Activated naive CD8-positive, alpha-beta T cell treated with anti-CD3 and anti-CD28 coated beads, Interleukin-2, amount 10 ng/mL, durations not matched to agents 7 days and 5 days (primary cell): ENCODE measurements around the gene SFRP5. TPM values are rescaled to one million over a fixed set of nuclear protein-coding genes. Genes with fewer than 3 reads are reported as not detected.

ENCODE experiments used
- ATAC-seq: fragments of 150-1000 bp; cut with Tn5 transposase; one replicate; pipeline ENCODE4 v1.10.0; 2021; ENCODE audit warnings: low read depth, moderate library complexity
- POLR2A ChIA-PET: fragments of 350-600 bp; sonication (Branson Sonifier 250); formaldehyde crosslinking; loops from one replicate; lab custom pipeline; 2021; ENCODE audit warnings: antibody characterized with exemption; lab: Charles Lee
- DNase-seq: peaks from one replicate; pipeline ENCODE4 v3.0.0; 2021
- H3K27ac Mint-ChIP-seq: one replicate; pipeline ENCODE4 v1.8.0; 2022; ENCODE audit warnings: mild to moderate bottlenecking, mixed read lengths
- H3K27me3 Mint-ChIP-seq: one replicate; pipeline ENCODE4 v1.8.0; 2022; ENCODE audit warnings: mild to moderate bottlenecking, moderate library complexity, mixed read lengths
- H3K36me3 Mint-ChIP-seq: one replicate; pipeline ENCODE4 v1.8.0; 2021; ENCODE audit warnings: mild to moderate bottlenecking, mixed read lengths
- H3K4me1 Mint-ChIP-seq: one replicate; pipeline ENCODE4 v1.8.0; 2021; ENCODE audit warnings: mixed read lengths
- H3K4me3 Mint-ChIP-seq: one replicate; pipeline ENCODE4 v1.8.0; 2022; ENCODE audit warnings: mild to moderate bottlenecking, moderate library complexity, mixed read lengths
- H3K9me3 Mint-ChIP-seq: one replicate; pipeline ENCODE4 v1.8.0; 2021; ENCODE audit warnings: mixed read lengths
- total RNA-seq, 2 experiments: library from RNA; stranded (reverse); gene quantifications; one replicate each; pipeline ENCODE4 v1.2.3, GENCODE V29; 2021

Gene SFRP5
- total RNA-seq, result under 1 TPM; 0.22 to 0.23 TPM

DNA sequence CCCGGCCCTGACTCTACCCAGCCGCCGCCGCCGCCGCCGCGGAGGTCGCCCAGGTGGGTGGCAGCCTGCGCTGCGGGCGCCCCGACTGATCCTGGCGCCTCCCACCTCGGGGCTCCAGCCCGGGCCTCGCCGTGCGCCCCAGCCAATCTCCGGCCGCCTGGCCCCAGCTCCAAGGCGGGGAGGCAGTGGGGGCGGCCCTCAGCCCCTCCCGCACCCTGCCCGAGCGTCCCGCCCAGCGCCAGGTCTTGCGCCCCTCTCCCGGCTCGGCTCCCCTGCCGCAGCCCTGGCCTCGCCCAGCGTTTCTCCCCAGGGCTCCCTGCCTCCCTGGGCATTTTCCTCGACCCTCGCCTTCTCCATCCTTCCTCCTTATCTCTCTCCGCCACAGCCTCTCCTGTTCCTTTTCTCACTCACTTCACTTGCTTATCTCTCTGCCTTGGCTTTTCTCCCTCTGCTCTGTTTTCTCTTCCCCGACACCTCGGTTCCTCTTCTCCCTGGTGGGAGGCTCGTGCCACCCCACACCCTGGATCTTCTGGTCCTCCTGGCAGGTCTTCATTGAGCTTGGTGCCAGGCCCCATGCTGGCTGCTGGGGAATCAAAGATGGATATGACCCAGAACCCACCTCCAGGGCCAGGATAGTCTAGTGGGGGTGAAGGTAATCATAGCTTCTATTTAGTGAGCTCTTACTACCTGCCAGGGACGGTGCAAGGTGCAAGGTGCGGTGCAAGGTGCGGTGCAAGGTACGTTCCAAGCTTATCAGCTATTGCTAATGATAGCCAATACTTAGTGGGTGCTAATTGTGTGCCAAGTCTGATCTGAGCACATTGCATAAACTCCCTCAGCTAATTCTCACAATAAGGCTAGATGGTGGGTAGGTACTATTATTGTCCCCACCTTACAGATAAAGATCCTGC lies at the start of gene SFRP5:
TSS of gene SFRP5 (minus strand) at position 87 of the 911 bp plus-strand sequence. CDS start 166 bp downstream, outside the sequence.
- peaks cover 2% of the 10 kb centered on the region for H3K36me3 Mint-ChIP-seq
- ATAC-seq, result peak; percentile 26
- peaks cover 39% of the 10 kb centered on the region for H3K27me3 Mint-ChIP-seq
- no peak within 1 kb of the TSS for H3K27ac Mint-ChIP-seq
- peak within 1 kb of the TSS; percentile 76 for H3K4me3 Mint-ChIP-seq
- no peak for DNase-seq
- H3K9me3 Mint-ChIP-seq, result no peaks in the 10 kb centered on the region
- POLR2A ChIA-PET, result interaction anchor here (1.2 kb wide), 1 partner anchor 9 kb away, joined by 4 read pairs; no protein-coding TSS in a partner anchor
- peaks cover 6% of the 10 kb centered on the region for H3K4me1 Mint-ChIP-seq

DNA sequence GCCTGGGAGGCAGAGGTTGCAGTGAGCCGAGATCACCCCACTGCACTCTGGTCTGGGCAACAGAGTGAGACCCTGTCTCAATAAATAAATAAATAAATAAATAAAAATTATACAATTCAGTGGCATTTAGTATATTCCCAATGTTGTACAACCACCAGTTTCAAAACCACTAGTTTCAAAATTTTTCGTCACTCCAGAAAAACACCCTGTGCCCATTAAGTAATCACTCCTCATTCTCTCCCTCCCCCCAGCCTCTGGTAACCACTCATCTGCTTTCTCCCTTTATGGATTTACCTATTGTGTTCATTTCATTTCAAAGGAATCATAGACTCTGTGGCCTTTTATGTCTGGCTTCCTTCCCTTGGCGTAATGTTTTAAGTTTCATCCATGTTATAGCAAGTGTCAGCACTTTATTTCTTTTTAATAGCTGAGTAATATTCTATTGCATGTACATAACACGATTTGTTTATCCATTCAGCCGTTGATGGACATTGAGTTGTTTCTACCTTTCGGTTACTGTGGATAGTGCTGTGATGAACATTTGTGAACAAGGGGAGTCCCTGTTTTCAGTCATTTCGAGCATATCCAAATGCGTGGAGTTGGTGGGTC lies 48.4 kb upstream of the SFRP5 start:
- ATAC-seq (no peak), DNase-seq (no peak)
- Mint-ChIP-seq H3K9me3 (no peaks in the 10 kb centered on the region), H3K27ac (no peak overlapping the region), H3K4me3 (no peak overlapping the region), H3K27me3 (peaks cover 2% of the 10 kb centered on the region), H3K4me1 (no peaks in the 10 kb centered on the region), H3K36me3 (no peaks in the 10 kb centered on the region)
- POLR2A ChIA-PET, result interaction anchor here (1.7 kb wide), 1 partner anchor 29 kb away, joined by 6 read pairs; the partner anchor contains the start of gene GOLGA7B

GRCh38 chr10:97818572-97818971 lies 46.8 kb upstream of the SFRP5 start:
- Mint-ChIP-seq H3K27ac (no peak overlapping the region), H3K9me3 (no peaks in the 10 kb centered on the region), H3K36me3 (no peaks in the 10 kb centered on the region), H3K27me3 (peaks cover 2% of the 10 kb centered on the region), H3K4me1 (no peaks in the 10 kb centered on the region), H3K4me3 (no peak overlapping the region)
- DNase-seq, result no peak
- POLR2A ChIA-PET, result interaction anchor here (1.7 kb wide), 1 partner anchor 31 kb away, joined by 6 read pairs; the partner anchor contains the start of gene GOLGA7B
- no peak for ATAC-seq

DNA sequence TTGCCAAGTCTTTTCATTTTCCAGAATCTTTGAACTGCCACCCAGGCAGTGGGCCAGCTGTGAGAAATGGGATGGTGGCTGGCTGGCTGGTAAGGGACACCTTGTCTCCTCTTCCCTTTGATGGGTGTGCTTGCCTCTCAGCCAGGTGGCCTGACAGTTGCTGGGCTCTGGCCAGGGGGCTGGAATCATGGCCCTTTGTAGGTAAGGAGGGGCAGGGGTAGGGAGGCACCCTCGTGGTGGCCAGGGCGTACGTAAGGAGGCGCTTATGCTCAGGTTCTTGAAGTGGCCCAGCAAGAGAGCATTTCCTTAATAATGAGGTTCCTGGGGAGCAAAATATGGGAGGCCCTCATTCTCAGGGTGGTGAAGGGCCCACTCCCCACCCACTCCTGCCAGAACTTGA lies 44.8 kb upstream of the SFRP5 start:
- POLR2A ChIA-PET, result no interaction called here
- no peaks in the 10 kb centered on the region for H3K9me3 Mint-ChIP-seq
- H3K36me3 Mint-ChIP-seq, result no peaks in the 10 kb centered on the region
- H3K27ac Mint-ChIP-seq, result no peak overlapping the region
- no peak overlapping the region for H3K4me3 Mint-ChIP-seq
- DNase-seq (no peak), ATAC-seq (no peak)
- H3K27me3 Mint-ChIP-seq, result peaks cover 4% of the 10 kb centered on the region
- H3K4me1 Mint-ChIP-seq, result no peaks in the 10 kb centered on the region

DNA sequence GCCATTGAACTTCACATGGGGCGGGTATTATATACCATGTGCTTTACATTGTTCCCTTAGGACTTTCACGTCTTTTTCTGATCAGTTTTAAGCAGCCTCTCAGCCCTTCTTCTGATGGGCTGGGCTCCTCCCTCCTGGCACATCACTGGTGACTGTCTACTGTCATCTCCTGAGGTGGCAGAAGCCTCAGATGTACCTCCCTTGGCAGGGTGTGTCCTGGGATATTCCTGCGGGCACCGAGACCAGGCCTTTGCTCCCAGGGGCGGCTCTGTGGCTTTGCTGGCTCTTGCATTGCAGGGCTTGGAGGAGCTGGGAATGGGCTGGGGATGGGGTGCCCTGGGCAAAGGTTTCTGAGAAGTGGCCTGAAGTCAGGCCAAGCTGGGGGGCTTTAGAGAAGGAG lies 43.2 kb upstream of the SFRP5 start:
- H3K4me1 Mint-ChIP-seq, result no peaks in the 10 kb centered on the region
- POLR2A ChIA-PET, result no interaction called here
- H3K27ac Mint-ChIP-seq, result no peak overlapping the region
- H3K4me3 Mint-ChIP-seq, result no peak overlapping the region
- no peak for DNase-seq
- no peak for ATAC-seq
- no peaks in the 10 kb centered on the region for H3K9me3 Mint-ChIP-seq
- no peaks in the 10 kb centered on the region for H3K36me3 Mint-ChIP-seq
- peaks cover 4% of the 10 kb centered on the region for H3K27me3 Mint-ChIP-seq

GRCh38 chr10:97813311-97813710 lies 41.5 kb upstream of the SFRP5 start:
- Mint-ChIP-seq H3K36me3 (no peaks in the 10 kb centered on the region), H3K4me3 (no peak overlapping the region), H3K4me1 (no peaks in the 10 kb centered on the region), H3K9me3 (no peaks in the 10 kb centered on the region), H3K27ac (no peak overlapping the region), H3K27me3 (peaks cover 4% of the 10 kb centered on the region)
- ATAC-seq (no peak), DNase-seq (no peak)
- POLR2A ChIA-PET, result interaction anchor here (1.4 kb wide), 1 partner anchor 16 kb away, joined by 3 read pairs; no protein-coding TSS in a partner anchor

DNA sequence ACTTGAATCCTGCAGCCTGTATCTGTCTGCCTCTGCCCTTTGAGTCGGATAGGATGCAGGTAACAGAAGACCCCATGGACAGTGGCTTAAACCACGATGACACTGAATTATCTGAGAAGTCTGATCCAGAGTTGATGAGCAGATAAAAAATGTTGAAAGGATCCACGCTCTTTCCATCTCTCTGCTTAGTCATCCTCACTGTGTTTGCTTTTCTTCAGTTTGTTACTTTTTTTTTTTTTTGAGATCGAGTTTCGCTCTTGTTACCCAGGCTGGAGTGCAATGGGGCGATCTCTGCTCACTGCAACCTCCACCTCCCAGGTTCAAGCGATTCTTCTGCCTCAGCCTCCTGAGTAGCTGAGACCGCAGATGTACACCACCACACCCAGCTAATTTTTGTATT lies 40.9 kb upstream of the SFRP5 start:
- no peaks in the 10 kb centered on the region for H3K4me1 Mint-ChIP-seq
- no peak overlapping the region for H3K4me3 Mint-ChIP-seq
- no peak overlapping the region for H3K27ac Mint-ChIP-seq
- DNase-seq (no peak), ATAC-seq (no peak)
- no peaks in the 10 kb centered on the region for H3K36me3 Mint-ChIP-seq
- peaks cover 4% of the 10 kb centered on the region for H3K27me3 Mint-ChIP-seq
- no peaks in the 10 kb centered on the region for H3K9me3 Mint-ChIP-seq
- POLR2A ChIA-PET, result interaction anchor here (1.4 kb wide), 1 partner anchor 16 kb away, joined by 3 read pairs; no protein-coding TSS in a partner anchor

GRCh38 chr10:97811958-97812357 lies 40.2 kb upstream of the SFRP5 start:
- Mint-ChIP-seq H3K4me1 (no peaks in the 10 kb centered on the region), H3K27ac (no peak overlapping the region), H3K36me3 (no peaks in the 10 kb centered on the region), H3K4me3 (no peak overlapping the region), H3K9me3 (no peaks in the 10 kb centered on the region), H3K27me3 (peaks cover 4% of the 10 kb centered on the region)
- DNase-seq, result no peak
- POLR2A ChIA-PET, result no interaction called here
- ATAC-seq, result no peak

- no peak for ATAC-seq
Observed at GRCh38 chr10:97810446-97810845, 38.6 kb upstream of the SFRP5 start.

DNA sequence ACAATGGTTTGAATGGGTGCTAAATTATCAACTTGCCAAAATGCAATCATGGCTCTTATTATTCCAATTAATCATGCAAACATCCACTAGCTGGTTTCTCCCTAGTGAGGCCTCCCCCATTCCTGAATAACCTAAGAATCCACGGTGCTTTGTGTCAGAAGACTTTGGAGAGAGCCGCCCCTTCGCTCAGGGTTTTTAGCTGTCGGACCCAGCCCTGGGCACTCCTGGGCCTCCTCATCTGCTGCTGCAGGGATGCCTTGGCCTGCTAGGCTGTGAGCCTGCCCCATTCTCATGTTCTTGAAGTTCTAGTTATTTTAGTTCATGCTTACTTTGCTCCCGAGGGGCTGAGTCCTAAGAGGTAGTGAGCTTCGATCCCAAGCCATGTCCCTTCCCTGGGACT lies 34.1 kb upstream of the SFRP5 start:
- DNase-seq (no peak), ATAC-seq (no peak)
- H3K4me3 Mint-ChIP-seq, result no peak overlapping the region
- no peaks in the 10 kb centered on the region for H3K36me3 Mint-ChIP-seq
- POLR2A ChIA-PET, result no interaction called here
- no peak overlapping the region for H3K27ac Mint-ChIP-seq
- peaks cover 7% of the 10 kb centered on the region for H3K27me3 Mint-ChIP-seq
- H3K9me3 Mint-ChIP-seq, result no peaks in the 10 kb centered on the region
- no peaks in the 10 kb centered on the region for H3K4me1 Mint-ChIP-seq

More at GRCh38 chr10:97810446-97810845, 38.6 kb upstream of the SFRP5 start:
- DNase-seq, result no peak
- POLR2A ChIA-PET, result no interaction called here
- no peak overlapping the region for H3K27ac Mint-ChIP-seq
- no peaks in the 10 kb centered on the region for H3K9me3 Mint-ChIP-seq
- peaks cover 3% of the 10 kb centered on the region for H3K27me3 Mint-ChIP-seq
- no peaks in the 10 kb centered on the region for H3K4me1 Mint-ChIP-seq
- no peaks in the 10 kb centered on the region for H3K36me3 Mint-ChIP-seq
- no peak overlapping the region for H3K4me3 Mint-ChIP-seq

GRCh38 chr10:97805096-97805884 lies 33.5 kb upstream of the SFRP5 start:
- Mint-ChIP-seq H3K4me3 (no peak overlapping the region), H3K4me1 (no peaks in the 10 kb centered on the region), H3K9me3 (no peaks in the 10 kb centered on the region), H3K36me3 (no peaks in the 10 kb centered on the region), H3K27ac (no peak overlapping the region), H3K27me3 (peaks cover 7% of the 10 kb centered on the region)
- POLR2A ChIA-PET, result no interaction called here
- no peak for ATAC-seq
- DNase-seq, result no peak

DNA sequence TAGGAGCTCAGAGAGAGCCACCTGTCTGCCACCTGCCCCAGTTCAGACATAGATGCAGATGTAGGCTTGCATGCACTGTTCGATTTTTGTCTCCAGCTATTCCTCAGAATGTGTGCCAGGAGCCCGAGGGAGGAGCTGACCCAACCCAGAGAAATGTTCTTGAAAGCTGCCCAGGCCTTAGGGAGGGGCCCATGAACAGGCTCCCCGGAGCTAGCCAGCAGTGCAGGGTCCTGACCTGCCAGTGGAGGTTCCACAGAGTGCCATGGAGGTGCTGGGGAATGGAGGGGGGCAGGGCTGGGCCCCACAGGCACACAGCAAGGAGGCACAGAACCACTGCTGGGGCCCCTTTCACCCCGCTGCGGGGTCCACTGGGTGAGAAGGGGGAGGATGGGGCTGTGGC lies 29.6 kb upstream of the SFRP5 start:
- peaks cover 17% of the 10 kb centered on the region for H3K4me1 Mint-ChIP-seq
- H3K27ac Mint-ChIP-seq, result no peak overlapping the region
- DNase-seq (no peak), ATAC-seq (no peak)
- POLR2A ChIA-PET, result no interaction called here
- peaks cover 8% of the 10 kb centered on the region for H3K9me3 Mint-ChIP-seq
- H3K4me3 Mint-ChIP-seq, result no peak overlapping the region
- H3K36me3 Mint-ChIP-seq, result peaks cover 13% of the 10 kb centered on the region
- H3K27me3 Mint-ChIP-seq, result peaks cover 7% of the 10 kb centered on the region

DNA sequence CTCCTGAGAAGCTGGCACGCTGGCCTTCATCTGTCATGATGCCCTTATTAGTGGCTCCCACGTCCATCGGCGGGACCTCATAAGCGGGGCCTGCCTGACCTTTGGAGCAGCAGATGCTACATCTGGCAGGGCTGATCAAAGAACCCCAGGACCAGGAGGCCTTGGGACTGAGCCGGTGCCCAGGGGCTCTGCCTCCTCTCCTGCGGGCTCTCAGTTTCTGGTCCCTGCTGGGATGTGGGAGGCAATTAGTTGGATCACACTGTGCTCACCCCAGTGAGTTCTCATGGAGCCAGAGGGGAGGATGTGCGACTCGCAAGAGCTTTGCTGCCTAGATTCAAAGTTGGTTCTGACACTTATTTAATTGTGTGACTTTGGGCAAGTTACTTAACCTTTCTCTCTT lies 28.7 kb upstream of the SFRP5 start:
- Mint-ChIP-seq H3K27ac (no peak overlapping the region), H3K4me3 (no peak overlapping the region), H3K9me3 (peaks cover 9% of the 10 kb centered on the region), H3K4me1 (peaks cover 24% of the 10 kb centered on the region), H3K36me3 (peaks cover 15% of the 10 kb centered on the region), H3K27me3 (peaks cover 7% of the 10 kb centered on the region)
- POLR2A ChIA-PET, result interaction anchor here (1.5 kb wide), 1 partner anchor 49 kb away, joined by 5 read pairs; the partner anchor contains the start of gene GOLGA7B
- DNase-seq (no peak), ATAC-seq (no peak)
